ENCODE measurements around the gene RNF115.
"Not testable (repeated sequence)": the region's sequence is repeated elsewhere in the genome, so short reads cannot be mapped to it uniquely, and the experiment has no call there.

The RNF115 gene
- total RNA-seq, result 74.8 to 115 (median 89.3) reads per million in 4 experiments

DNA sequence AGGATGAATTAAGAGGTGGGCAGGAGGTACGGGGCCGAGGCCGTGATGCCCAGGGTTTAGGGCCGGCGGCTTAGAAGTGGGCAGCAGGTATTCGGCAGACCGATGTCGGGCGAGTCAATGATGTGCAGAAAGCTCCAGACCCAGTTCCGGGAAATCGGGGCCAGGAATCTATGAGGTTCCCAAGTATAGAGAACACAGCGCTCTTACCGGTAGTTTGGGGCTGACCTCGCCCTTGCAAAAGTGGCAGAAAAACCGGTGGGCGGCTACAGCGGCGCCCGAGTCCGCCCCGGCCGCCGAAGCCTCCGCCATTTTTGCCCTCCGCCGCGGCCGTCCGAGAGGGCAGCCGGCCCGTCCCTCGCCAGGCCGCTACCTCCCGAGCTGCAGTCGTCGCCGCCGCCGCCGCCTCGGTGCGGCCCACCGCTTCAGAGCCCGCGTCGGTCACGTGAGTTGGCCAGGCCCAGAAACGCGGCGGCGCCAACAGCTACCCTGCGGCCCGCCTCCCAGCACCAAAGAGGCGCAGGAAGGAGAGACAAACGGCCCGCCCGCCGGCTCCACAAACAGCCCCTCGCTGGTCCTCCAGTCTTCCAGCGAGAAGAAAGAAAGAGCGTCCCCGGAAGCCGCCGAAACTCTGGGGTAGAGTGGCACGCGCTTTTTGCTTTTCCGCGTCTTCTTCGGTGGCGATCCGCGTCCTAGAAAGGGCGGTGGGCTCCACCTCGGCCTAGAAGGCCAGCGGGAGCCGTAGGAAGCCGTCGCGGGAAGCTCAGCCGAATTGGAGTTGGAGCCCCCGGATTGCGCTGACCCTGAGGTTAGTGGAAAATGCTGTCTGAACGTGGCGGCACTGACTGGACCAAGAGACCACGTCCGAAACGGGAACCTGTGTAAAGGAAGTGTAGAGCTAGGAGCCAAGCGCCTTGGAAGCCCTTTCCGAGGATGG is at the start of gene RNF115, which contains the start of gene POLR3C:
TSS of gene RNF115 (minus strand) at position 531 of the 934 bp plus-strand sequence. CDS start at position 309, 222 bp downstream.
TSS of gene POLR3C (plus strand) at position 636 of the 934 bp plus-strand sequence. CDS start 1,577 bp downstream, outside the sequence.
- DNase-seq, result peak; percentile 69

DNA sequence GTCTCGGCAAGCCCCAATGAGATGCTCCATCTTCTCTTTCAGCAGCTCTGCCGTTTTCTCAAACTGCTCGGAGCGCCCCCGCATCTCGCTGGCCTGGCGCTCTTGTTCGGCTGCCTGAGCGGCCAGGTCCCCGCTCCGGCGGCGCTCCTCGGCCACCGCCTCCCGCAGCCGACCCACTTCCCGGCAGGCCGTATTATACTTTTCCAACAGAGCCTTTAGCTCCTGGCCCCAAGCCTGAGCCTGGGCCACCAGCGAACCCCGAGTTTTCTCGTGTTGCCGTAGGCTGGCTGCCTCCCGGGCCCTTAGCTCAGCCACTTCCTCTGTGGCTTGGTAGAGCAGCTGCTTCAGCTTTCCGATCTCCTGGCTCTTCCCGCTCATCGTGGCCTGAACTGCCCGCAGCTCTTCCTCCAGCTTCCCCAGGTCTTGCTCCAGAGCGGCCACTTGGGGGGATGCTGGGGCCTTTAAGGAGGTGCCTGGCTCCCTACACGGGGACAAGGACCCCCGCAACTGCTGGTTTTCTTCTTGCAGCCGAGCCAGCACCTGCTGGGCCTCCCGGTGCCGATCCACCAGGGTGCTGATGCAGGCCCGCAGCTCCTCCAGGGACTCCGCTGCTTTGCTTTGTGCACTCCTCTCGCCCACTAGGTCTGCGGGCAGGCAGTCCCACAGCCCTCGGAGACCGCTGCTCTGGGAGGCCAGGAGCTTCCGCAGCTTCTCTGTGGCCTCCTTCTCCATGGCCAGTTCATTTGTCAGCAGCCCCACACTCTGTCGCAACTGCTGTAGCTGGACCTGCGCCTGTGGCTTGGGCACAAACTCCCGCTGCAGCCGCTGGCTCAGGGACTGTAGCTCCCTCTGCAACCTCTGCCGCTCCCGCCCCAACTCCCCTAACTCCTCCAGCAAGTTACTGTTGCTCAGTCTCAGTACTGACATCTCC is 48.4 kb upstream of the RNF115 start:
- DNase-seq, result no peak

GRCh38 chr1:145868232-145868631 is 44.3 kb upstream of the RNF115 start:
- no peak for DNase-seq

- DNase-seq, result no peak
These were observed 39.6 kb upstream of the RNF115 start for GRCh38 chr1:145863282-145864018.

DNA sequence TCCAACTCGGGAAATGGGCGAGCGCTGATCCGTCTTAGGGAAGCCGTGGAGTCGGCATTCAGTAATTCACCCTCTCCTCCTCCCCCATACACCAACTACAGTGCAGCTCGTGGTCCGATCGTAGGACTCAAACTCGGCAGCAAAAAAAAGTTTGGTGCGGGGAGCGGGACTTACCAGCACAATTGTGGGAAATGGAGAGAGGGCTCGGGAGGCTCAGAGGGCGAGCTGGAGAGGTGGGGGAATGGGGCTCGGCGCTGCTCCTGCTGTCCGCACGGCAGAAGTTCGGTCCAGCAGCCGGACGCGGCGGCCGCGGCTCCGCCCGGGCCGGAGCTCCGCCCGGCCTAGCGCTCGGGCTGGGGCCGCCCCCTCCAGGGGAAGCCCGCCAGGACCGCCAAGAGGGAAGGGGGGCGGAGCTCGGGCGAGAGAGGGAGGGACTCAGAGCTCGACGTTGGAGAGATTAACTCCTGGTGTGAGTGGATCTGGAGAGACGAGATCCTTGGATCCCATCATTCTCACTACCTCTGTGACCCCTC is 35.7 kb upstream of the RNF115 start:
- peak; percentile 69 for DNase-seq

- DNase-seq, result peak; percentile 66
These were observed 35.1 kb upstream of the RNF115 start, which contains the start of gene PIAS3 for GRCh38 chr1:145858901-145859490. PIAS3 (minus strand) TSS chr1:145859081; CDS start chr1:145858990, 91 bp downstream.

- peak; percentile 66 for DNase-seq
These were observed 34.5 kb upstream of the RNF115 start for GRCh38 chr1:145858238-145858900.

GRCh38 chr1:145857170-145857569 is 33.3 kb upstream of the RNF115 start:
- no peak for DNase-seq

- no peak for DNase-seq
These were observed 31.6 kb upstream of the RNF115 start for GRCh38 chr1:145855426-145855948.

- DNase-seq, result no peak
These were observed 25.7 kb upstream of the RNF115 start for GRCh38 chr1:145849356-145850160.

GRCh38 chr1:145847827-145848226 is 23.9 kb upstream of the RNF115 start:
- no peak for DNase-seq

GRCh38 chr1:145846201-145846612 is 22.3 kb upstream of the RNF115 start:
- DNase-seq, result no peak

DNA sequence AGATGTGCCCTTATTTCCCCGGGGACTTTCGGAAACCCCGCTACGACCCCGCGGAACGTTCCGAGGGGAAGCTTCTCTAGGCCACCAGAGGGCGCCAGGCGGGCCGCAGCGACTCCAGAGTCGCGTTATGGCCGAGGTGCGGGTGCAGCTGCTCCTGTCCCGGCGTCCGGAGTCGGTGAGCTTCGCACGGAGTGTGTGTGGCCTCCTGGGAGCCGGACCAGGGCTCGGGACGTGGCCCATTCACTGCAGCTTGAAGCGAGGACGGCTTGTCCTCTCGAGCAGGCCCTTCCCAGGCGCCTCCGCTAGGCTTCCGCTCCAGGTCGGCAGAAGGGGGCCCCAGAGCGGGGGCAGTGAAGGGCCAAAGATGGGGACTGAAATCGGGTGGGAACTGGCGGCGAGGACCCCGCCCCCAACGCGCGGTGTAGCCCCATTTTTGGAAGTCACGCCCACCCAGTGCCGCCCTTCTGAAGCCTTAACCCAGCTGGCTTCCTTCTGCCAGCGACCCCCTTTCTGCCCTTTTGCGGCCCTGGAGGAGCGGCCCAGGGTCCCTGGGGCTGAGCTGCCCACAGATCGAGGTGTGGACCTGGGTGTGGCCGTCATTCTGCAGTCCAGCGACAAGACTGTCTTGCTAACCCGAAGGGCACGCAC is 21.7 kb upstream of the RNF115 start, which contains the start of gene NUDT17:
TSS of gene NUDT17 (plus strand) at position 117 of the 648 bp plus-strand sequence. CDS start at position 128, 11 bp downstream.
- DNase-seq, result peak; percentile 68

GRCh38 chr1:145845144-145845513 is 21.2 kb upstream of the RNF115 start:
- DNase-seq, result no peak

- no peak for DNase-seq
These were observed 19.1 kb upstream of the RNF115 start for GRCh38 chr1:145843031-145843430.

DNA sequence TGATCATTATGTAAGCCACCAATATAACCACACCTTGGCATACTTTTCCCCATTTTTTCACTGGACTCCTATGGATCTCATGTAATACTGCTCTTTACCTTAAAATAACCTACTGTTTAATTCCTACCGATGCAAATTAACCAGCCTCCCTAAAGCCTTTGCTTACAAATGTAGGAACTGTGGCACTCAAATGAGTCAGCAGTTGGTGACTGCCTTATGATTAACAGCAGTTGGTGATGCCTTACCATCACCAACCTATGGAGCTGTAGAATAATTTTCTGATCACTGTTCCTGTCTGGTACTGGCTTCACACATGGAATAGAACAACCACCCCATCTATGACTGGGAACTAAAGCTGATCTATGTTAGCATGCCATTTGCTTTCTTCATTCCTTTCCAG is 13.8 kb upstream of the RNF115 start:
- no peak for DNase-seq

DNA sequence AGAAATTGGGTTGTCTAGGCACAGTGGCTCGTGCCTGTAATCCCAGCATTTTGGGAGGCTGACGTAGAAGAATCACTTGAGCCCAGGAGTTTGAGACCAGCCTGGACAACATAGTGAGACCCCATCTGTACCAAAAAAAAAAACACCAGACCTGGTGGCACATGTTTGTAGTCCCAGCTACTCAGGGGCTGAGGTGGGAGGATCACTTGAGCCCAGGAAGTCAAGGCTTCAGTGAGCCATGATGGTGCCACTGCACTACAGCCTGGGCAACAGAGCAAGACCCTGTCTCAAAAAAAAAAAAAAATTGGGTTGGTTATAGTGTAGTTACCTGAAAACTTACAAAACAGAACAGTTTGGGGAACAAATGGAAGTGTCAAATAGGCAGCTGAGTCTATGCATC is 6.9 kb upstream of the RNF115 start:
- DNase-seq, result not testable (repeated sequence)

GRCh38 chr1:145828367-145829026 is 4.6 kb upstream of the RNF115 start:
- no peak for DNase-seq

- DNase-seq, result no peak
These were observed 4.1 kb upstream of the RNF115 start for GRCh38 chr1:145827966-145828365.

All from effector CD8-positive, alpha-beta T cell (primary cell).